GM19324 (cell line): ENCODE results near the gene TRIP12.
"Not testable (repeated sequence)": the region's sequence is repeated elsewhere in the genome, so short reads cannot be mapped to it uniquely, and the experiment has no call there.

Experiments used
- ATAC-seq: cut with Tn5 transposase; IDR thresholded peaks from one replicate; pipeline ENCODE4 v1.9.1; 2021; ENCODE audit warnings: mild to moderate bottlenecking, moderate library complexity; ENCODE audit not compliant: unreplicated experiment, low FRiP score

The TRIP12 gene

GRCh38 chr2:229879191-229879950, 42.4 kb downstream of the TRIP12 start:
- no peak for ATAC-seq

- no peak for ATAC-seq
Measured at GRCh38 chr2:229875549-229875948, 46.3 kb downstream of the TRIP12 start.

- no peak for ATAC-seq
Measured at GRCh38 chr2:229874647-229875046, 47.2 kb downstream of the TRIP12 start.

- peak; percentile 64 for ATAC-seq
Measured at GRCh38 chr2:229873123-229873581, 48.7 kb downstream of the TRIP12 start.

- ATAC-seq = no peak
Measured at GRCh38 chr2:229870903-229871656, 50.7 kb downstream of the TRIP12 start.

- ATAC-seq = no peak
Measured at GRCh38 chr2:229869226-229869625, 52.6 kb downstream of the TRIP12 start.

GRCh38 chr2:229868794-229869193, 53.0 kb downstream of the TRIP12 start:
- no peak for ATAC-seq

GRCh38 chr2:229865033-229865432, 56.8 kb downstream of the TRIP12 start:
- no peak for ATAC-seq

GRCh38 chr2:229861431-229861830, 60.4 kb downstream of the TRIP12 start:
- ATAC-seq = no peak

- ATAC-seq = no peak
Measured at GRCh38 chr2:229860334-229860733, 61.5 kb downstream of the TRIP12 start.

GRCh38 chr2:229858351-229858750, 63.5 kb downstream of the TRIP12 start:
- ATAC-seq = no peak

GRCh38 chr2:229857634-229858033, 64.2 kb downstream of the TRIP12 start:
- no peak for ATAC-seq

GRCh38 chr2:229856413-229856812, 65.4 kb downstream of the TRIP12 start:
- peak; percentile 59 for ATAC-seq

- ATAC-seq = no peak
Measured at GRCh38 chr2:229855116-229855515, 66.7 kb downstream of the TRIP12 start.

GRCh38 chr2:229852565-229852964, 69.2 kb downstream of the TRIP12 start:
- ATAC-seq = peak; percentile 74

GRCh38 chr2:229851870-229852269, 69.9 kb downstream of the TRIP12 start:
- ATAC-seq = no peak

- ATAC-seq = not testable (repeated sequence)
Measured at GRCh38 chr2:229850355-229851275, 71.2 kb downstream of the TRIP12 start.

- no peak for ATAC-seq
Measured at GRCh38 chr2:229849073-229849472, 72.7 kb downstream of the TRIP12 start.

- ATAC-seq = no peak
Measured at GRCh38 chr2:229843613-229844012, 78.2 kb downstream of the TRIP12 start.

GRCh38 chr2:229838729-229839128, 83.1 kb downstream of the TRIP12 start:
- ATAC-seq = no peak

GRCh38 chr2:229836847-229837246, 85.0 kb downstream of the TRIP12 start:
- no peak for ATAC-seq
